Keratinocyte (primary cell): ENCODE results near the gene MTMR10. TPM values are rescaled to one million over a fixed set of nuclear protein-coding genes. Genes with fewer than 3 reads are reported as not detected.

Experiments used
- DNase-seq: peaks from one replicate; pipeline ENCODE4 v3.0.0-alpha.2; 2011; ENCODE audit warnings: low read depth, missing footprints, low spot score
- FAIRE-seq: peaks from 2 replicates; lab custom pipeline; 2011; peaks lifted over from hg19 to GRCh38; lab: Jason Lieb, UNC
- H2AFZ ChIP-seq: 2 replicates; pipeline ENCODE4 v1.6.0; 2012; ENCODE audit warnings: low read length, control low read depth, inconsistent platforms; ENCODE audit not compliant: control insufficient read depth
- H3K27ac ChIP-seq: 2 replicates; pipeline ENCODE4 v1.5.1; 2011; ENCODE audit warnings: low read length; ENCODE audit not compliant: control insufficient read depth, insufficient read depth
- H3K27me3 ChIP-seq: 3 replicates; pipeline ENCODE4 v1.6.0; 2011; ENCODE audit warnings: low read length; ENCODE audit not compliant: control insufficient read depth, insufficient read depth; ENCODE audit errors: extremely low read depth
- H3K36me3 ChIP-seq, 2 experiments: 2 replicates in 1 of 2; 3 replicates in 1 of 2; pipeline ENCODE4 v1.5.1; 2011; ENCODE audit warnings: low read length in 2 of 2, mild to moderate bottlenecking in 1 of 2; ENCODE audit not compliant: control insufficient read depth in 2 of 2, insufficient read depth in 2 of 2; ENCODE audit errors: extremely low read depth in 1 of 2
- H3K4me1 ChIP-seq: 3 replicates; pipeline ENCODE4 v1.5.1; 2011; ENCODE audit warnings: low read length; ENCODE audit not compliant: control insufficient read depth, insufficient read depth; ENCODE audit errors: extremely low read depth
- H3K4me2 ChIP-seq: 3 replicates; pipeline ENCODE4 v1.6.0; 2011; ENCODE audit warnings: low read depth, low read length; ENCODE audit not compliant: control insufficient read depth, insufficient read depth; ENCODE audit errors: extremely low read depth
- H3K4me3 ChIP-seq, 3 experiments: fragments of 200-600 bp in 1 of 3; sonication (generic) in 1 of 3; 2 replicates in 2 of 3; 3 replicates in 1 of 3; pipeline ENCODE4 v1.5.1; 2011 to 2016; ENCODE audit warnings: low read length in 3 of 3, mild to moderate bottlenecking in 3 of 3, control low read depth in 2 of 3, inconsistent platforms in 1 of 3, low read depth in 1 of 3, mixed read lengths in 1 of 3, mixed run types in 1 of 3, moderate library complexity in 1 of 3; ENCODE audit not compliant: control insufficient read depth in 2 of 3, insufficient read depth in 2 of 3; ENCODE audit errors: extremely low read depth in 1 of 3
- H3K79me2 ChIP-seq: 2 replicates; pipeline ENCODE4 v1.6.0; 2012; ENCODE audit warnings: low read length; ENCODE audit not compliant: control insufficient read depth, insufficient read depth
- H3K9ac ChIP-seq: 3 replicates; pipeline ENCODE4 v1.6.0; 2011; ENCODE audit warnings: low read length; ENCODE audit not compliant: control insufficient read depth, insufficient read depth; ENCODE audit errors: extremely low read depth
- H3K9me1 ChIP-seq: 3 replicates; pipeline ENCODE4 v1.6.0; 2011; ENCODE audit warnings: low read length; ENCODE audit not compliant: control insufficient read depth, insufficient read depth; ENCODE audit errors: extremely low read depth
- H3K9me3 ChIP-seq: 2 replicates; pipeline ENCODE4 v1.5.1; 2012; ENCODE audit warnings: low read depth, low read length; ENCODE audit not compliant: control insufficient read depth
- H4K20me1 ChIP-seq: 3 replicates; pipeline ENCODE4 v1.6.0; 2011; ENCODE audit warnings: low read length; ENCODE audit not compliant: control insufficient read depth, insufficient read depth; ENCODE audit errors: extremely low read depth
- CTCF ChIP-seq, 3 experiments: IDR thresholded peaks in 1 of 3; conservative IDR thresholded peaks in 1 of 3; optimal IDR thresholded peaks in 1 of 3; 2 replicates in 2 of 3; 3 replicates in 1 of 3; pipeline versions ENCODE3 to v1.5.1; 2011; ENCODE audit warnings: low read length in 3 of 3, mild to moderate bottlenecking in 3 of 3, moderate library complexity in 2 of 3, control low read depth in 1 of 3, inconsistent platforms in 1 of 3; ENCODE audit not compliant: insufficient read depth in 2 of 3; ENCODE audit errors: extremely low read depth in 1 of 3
- EZH2 ChIP-seq: IDR thresholded peaks from one replicate; pipeline ENCODE4 v1.6.1; 2012; ENCODE audit warnings: inconsistent platforms, mild to moderate bottlenecking, low read length, moderate library complexity
- dilution Hi-C: fragments of 300-500 bp; cut with MboI; formaldehyde crosslinking; loops from one replicate; pipeline ENCODE4 v1.7.0; 2020; ENCODE audit warnings: low sequenced_read_pairs; ENCODE audit not compliant: extremely low pct_ligation_motif_present
- polyA plus RNA-seq, 5 experiments: library from polyadenylated mRNA; depleted of rRNA in 3 of 5; stranded (reverse) in 3 of 5; stranded (forward) in 1 of 5; unstranded in 1 of 5; fragments of >200 nt; gene quantifications; 1 replicate in 1 of 5; 2 replicates in 3 of 5; 3 replicates in 1 of 5; pipeline versions ENCODE4 v1.2.1 to v1.2.3, GENCODE V29; 2011 to 2012; ENCODE audit warnings: missing spikeins in 2 of 5, low read depth in 1 of 5, low replicate concordance in 1 of 5

Gene MTMR10
- polyA plus RNA-seq, 1 donor (not counting 4 experiments of a cell fraction or from before 2014, with no cell fraction given), result 15.5 TPM

DNA sequence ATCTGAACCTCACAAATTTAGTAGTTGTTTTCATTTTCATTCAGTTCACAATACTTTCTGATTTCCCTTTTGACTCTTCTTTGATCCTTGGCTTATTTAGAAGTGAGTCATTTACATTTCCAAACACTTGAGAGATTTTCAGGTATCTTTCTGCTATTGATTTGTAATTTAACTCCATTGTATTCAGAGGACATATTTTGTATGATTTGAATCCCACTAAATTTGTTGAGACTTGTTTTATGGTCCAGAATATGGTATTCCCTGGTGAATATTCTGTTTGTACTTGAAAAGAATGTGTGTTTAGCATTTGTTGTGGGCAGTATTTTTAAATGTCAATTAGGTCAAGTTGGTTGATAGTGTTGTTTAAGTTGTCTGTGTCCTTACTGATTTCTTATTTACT lies 58.1 kb downstream of the MTMR10 start:
- Histone ChIP-seq H3K4me3 (no peak overlapping the region), H3K9ac (no peak overlapping the region), H3K36me3 (peaks cover 14 to 22% of the 10 kb centered on the region in 2 experiments), H3K9me1 (no peaks in the 10 kb centered on the region), H3K4me2 (peak overlapping the region; percentile 9), H3K27me3 (no peaks in the 10 kb centered on the region), H4K20me1 (no peaks in the 10 kb centered on the region), H3K9me3 (no peaks in the 10 kb centered on the region), H3K79me2 (no peaks in the 10 kb centered on the region), H2AFZ (no peak overlapping the region), H3K4me1 (peaks cover 12% of the 10 kb centered on the region), H3K27ac (peak overlapping the region; percentile 13)
- FAIRE-seq, result peak; percentile 32
- dilution Hi-C loops, result no loop called here
- no peak for DNase-seq
- no peak for TF ChIP-seq EZH2
- no peak for TF ChIP-seq CTCF (optimal IDR thresholded peaks at IDR 0.05 in 1 of 3, IDR thresholded peaks at IDR 0.05 in 1 of 3, conservative IDR thresholded peaks at IDR 0.05 in 1 of 3; ENCODE audit: extremely low read depth in 1 of 3, insufficient read depth in 2 of 3, low read length in 3 of 3)

DNA sequence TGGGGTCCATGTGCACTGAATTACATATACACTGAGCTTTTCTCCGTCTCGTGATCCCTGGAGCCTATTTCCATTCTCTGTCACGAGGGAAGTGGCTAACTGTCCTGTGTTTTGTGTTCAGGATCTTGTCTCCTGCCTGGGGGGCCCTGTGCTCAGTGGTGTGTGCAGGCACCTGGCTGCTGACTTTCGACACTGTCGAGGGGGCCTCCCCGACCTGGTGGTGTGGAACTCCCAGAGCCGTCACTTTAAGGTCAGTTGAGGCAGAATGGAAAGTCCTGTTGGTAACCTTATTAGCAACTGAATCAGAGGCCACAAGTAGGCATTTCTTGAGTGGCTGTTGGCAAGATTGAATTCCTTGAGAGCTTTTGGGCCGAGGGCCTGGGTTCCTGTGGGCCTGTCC lies 61.0 kb downstream of the MTMR10 start:
- Histone ChIP-seq H3K9me3 (no peaks in the 10 kb centered on the region), H2AFZ (no peak overlapping the region), H3K9ac (no peak overlapping the region), H3K27ac (no peak overlapping the region), H3K4me1 (peaks cover 12% of the 10 kb centered on the region), H3K79me2 (no peaks in the 10 kb centered on the region), H3K4me2 (no peak overlapping the region), H3K4me3 (no peak overlapping the region), H4K20me1 (no peaks in the 10 kb centered on the region), H3K9me1 (no peaks in the 10 kb centered on the region), H3K36me3 (peaks cover 23 to 25% of the 10 kb centered on the region in 2 experiments), H3K27me3 (no peaks in the 10 kb centered on the region)
- FAIRE-seq (no peak), DNase-seq (no peak)
- TF ChIP-seq CTCF (optimal IDR thresholded peaks at IDR 0.05 in 1 of 3, IDR thresholded peaks at IDR 0.05 in 1 of 3, conservative IDR thresholded peaks at IDR 0.05 in 1 of 3; ENCODE audit: extremely low read depth in 1 of 3, insufficient read depth in 2 of 3, low read length in 3 of 3) (no peak), EZH2 (no peak)
- dilution Hi-C loops, result no loop called here
